Activated CD8-positive, alpha-beta memory T cell treated with anti-CD3 and anti-CD28 coated beads for 1 hour (primary cell): ENCODE data around the gene CAMK2G.
"Not testable (repeated sequence)": the region's sequence is repeated elsewhere in the genome, so short reads cannot be mapped to it uniquely, and the experiment has no call there.

ENCODE experiments used
- DNase-seq, 2 donors: peaks; one replicate each; pipeline ENCODE4 v3.0.0-alpha.2; 2020; ENCODE audit warnings: low read depth in 1 of 2; ENCODE audit errors: extremely low read depth in 1 of 2

CAMK2G gene

GRCh38 chr10:73842349-73842748 lies 32.0 kb downstream of the CAMK2G start:
- DNase-seq, result no peak

- DNase-seq, result no peak
Measured at GRCh38 chr10:73841526-73842285, 32.6 kb downstream of the CAMK2G start.

GRCh38 chr10:73841061-73841421 lies 33.3 kb downstream of the CAMK2G start:
- DNase-seq, result no peak

GRCh38 chr10:73840403-73841060 lies 33.8 kb downstream of the CAMK2G start:
- DNase-seq, result no peak

- DNase-seq, result no peak
Measured at GRCh38 chr10:73840056-73840402, 34.3 kb downstream of the CAMK2G start.

- no peak for DNase-seq
Measured at GRCh38 chr10:73839276-73839966, 34.9 kb downstream of the CAMK2G start.

- no peak for DNase-seq
Measured at GRCh38 chr10:73838827-73839226, 35.5 kb downstream of the CAMK2G start.

- DNase-seq, result no peak
Measured at GRCh38 chr10:73838008-73838567, 36.3 kb downstream of the CAMK2G start.

GRCh38 chr10:73837072-73837471 lies 37.3 kb downstream of the CAMK2G start:
- no peak for DNase-seq

- no peak for DNase-seq
Measured at GRCh38 chr10:73836427-73836980, 37.9 kb downstream of the CAMK2G start.

- DNase-seq, result not testable (repeated sequence)
Measured at GRCh38 chr10:73829090-73829489, 45.3 kb downstream of the CAMK2G start.

GRCh38 chr10:73828161-73828560 lies 46.2 kb downstream of the CAMK2G start:
- DNase-seq, result no peak

GRCh38 chr10:73827346-73828089 lies 46.8 kb downstream of the CAMK2G start:
- DNase-seq, result no peak

- no peak for DNase-seq
Measured at GRCh38 chr10:73824146-73824725, 50.1 kb downstream of the CAMK2G start.

GRCh38 chr10:73823391-73823790 lies 51.0 kb downstream of the CAMK2G start:
- no peak for DNase-seq

GRCh38 chr10:73819513-73820093 lies 54.8 kb downstream of the CAMK2G start:
- DNase-seq, result no peak

GRCh38 chr10:73819081-73819480 lies 55.3 kb downstream of the CAMK2G start:
- no peak for DNase-seq

- no peak for DNase-seq
Measured at GRCh38 chr10:73818402-73818801, 56.0 kb downstream of the CAMK2G start.

GRCh38 chr10:73817826-73818225 lies 56.5 kb downstream of the CAMK2G start:
- no peak for DNase-seq
